D721Med (cell line): ENCODE measurements around the gene LRRC40.
"Not testable (repeated sequence)": the region's sequence is repeated elsewhere in the genome, so short reads cannot be mapped to it uniquely, and the experiment has no call there.

Source experiments
- DNase-seq: peaks from one replicate; pipeline ENCODE4 v3.0.0; 2011; ENCODE audit warnings: low spot score; ENCODE audit not compliant: insufficient read length
- FAIRE-seq: peaks from 2 replicates; lab custom pipeline; 2011; peaks lifted over from hg19 to GRCh38; lab: Jason Lieb, UNC
- CTCF ChIP-seq: IDR thresholded peaks from 2 replicates; pipeline ENCODE4 v1.5.1; 2012; ENCODE audit warnings: mild to moderate bottlenecking, control low read depth; ENCODE audit not compliant: insufficient read depth; ENCODE audit errors: missing control alignments

Gene LRRC40

GRCh38 chr1:70220015-70220414 is 14.6 kb upstream of the LRRC40 start:
- FAIRE-seq (no peak), DNase-seq (no peak)
- no peak for TF ChIP-seq CTCF

DNA sequence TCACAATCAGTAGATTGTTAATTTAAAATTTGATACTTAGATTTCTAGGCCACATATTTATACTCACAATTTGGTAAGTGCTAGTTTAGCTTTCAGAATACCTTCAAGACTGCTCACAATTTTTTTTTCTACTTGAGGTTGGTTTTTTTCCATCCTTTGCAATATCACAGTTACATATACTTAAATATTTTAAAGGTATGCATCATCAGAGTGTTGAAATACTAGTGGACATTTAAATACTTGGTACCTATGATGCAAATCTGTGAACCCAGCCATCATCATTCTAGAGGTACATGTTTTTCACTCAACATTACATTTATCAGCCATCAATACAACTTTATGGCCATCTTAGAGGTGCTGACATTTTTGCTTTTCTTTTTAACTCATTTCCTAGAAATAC is 6.2 kb upstream of the LRRC40 start:
- DNase-seq (no peak), FAIRE-seq (no peak)
- no peak for TF ChIP-seq CTCF

DNA sequence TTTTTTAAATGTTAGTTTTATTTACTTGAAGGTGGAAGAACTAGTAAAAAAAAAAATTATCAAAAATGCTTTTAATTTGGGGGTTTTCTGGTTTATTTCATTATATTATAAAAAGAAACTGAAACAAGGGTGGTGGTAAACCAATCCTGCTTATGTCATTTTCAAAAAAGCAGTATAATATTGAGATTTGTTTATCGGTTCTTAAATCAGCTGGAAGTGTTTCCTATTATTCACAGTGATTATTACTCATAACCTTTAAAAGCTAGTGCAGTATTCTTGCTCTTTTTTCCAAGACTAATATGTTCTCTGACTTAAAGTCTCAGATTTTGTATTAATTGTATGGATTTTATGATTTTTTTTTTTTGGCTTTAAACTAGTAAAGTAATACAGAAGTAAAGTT is 5.4 kb upstream of the LRRC40 start:
- DNase-seq (no peak), FAIRE-seq (no peak)
- TF ChIP-seq CTCF, result no peak

DNA sequence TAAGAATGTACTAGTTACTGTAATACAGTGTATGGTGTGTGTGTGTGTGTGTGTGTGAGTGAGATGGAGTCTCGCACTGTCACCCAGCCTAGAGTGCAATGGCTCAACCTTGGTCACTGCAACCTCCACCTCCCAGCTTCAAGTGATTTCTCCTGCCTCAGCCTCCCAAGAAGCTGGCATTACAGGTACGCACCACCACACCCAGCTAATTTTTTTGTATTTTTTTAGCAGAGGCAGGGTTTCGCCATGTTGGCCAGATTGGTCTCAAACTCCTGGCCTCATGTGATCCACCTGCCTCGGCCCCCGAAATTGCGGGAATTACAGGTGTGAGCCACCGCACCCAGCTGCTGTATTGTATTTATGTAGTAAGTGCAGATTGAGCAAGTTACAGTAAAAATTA is 2.9 kb upstream of the LRRC40 start:
- DNase-seq, result no peak
- no peak for FAIRE-seq
- no peak for TF ChIP-seq CTCF

- no peak for TF ChIP-seq CTCF
- FAIRE-seq (no peak), DNase-seq (no peak)
Observed at GRCh38 chr1:70207492-70207891, 2.1 kb upstream of the LRRC40 start.

DNA sequence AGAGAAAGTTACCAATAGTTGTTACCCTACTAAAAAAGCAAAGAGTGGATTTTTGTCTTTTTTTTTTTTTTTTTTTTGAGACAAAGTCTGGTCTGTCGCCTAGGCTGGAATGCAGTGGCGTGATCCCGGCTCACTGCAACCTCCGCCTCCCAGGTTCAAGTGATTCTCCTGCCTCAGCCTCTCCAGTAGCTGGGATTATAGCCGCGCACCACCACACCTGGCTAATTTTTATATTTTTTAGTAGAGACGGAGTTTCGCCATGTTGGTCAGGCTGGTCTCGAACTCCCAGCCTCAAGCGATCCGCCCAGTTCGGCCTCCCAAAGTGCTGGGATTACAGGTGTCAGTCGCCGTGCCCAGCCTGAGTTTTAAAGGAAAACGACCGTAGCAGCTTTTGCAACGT is 1.5 kb upstream of the LRRC40 start:
- FAIRE-seq, DNase-seq: not testable (repeated sequence)

GRCh38 chr1:70205071-70205433 is 327 bp downstream of the LRRC40 start:
- no peak for TF ChIP-seq CTCF
- DNase-seq, result no peak
- no peak for FAIRE-seq

DNA sequence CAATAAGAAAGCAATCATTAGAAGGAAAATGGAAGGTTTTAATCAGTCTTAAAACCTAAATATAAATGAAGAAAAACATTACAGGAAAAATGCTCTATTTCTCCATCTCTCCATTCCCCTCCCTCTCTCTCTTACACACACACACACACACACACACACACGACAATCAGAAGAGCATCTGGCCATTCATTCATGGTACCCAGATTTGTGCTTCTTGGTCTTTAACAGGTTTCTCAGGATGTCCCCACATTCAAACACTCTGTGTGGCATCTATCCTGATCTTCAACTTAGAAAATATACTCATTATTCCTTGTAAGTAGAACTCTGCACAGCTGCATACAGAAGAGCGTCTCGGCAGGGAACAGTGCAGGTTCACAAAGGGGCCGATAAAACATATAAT is 779 bp downstream of the LRRC40 start:
- no peak for DNase-seq
- TF ChIP-seq CTCF, result no peak
- FAIRE-seq, result no peak
